MCF 10A (cell line): ENCODE results near the gene DGKE. TPM values are rescaled to one million over a fixed set of nuclear protein-coding genes. Genes with fewer than 3 reads are reported as not detected.

ENCODE experiments used
- BruUV-seq: library from RNA; stranded (reverse); fragments of 400-500 nt; replicated peaks from 2 replicates; lab custom pipeline; 2021; lab: Mats Ljungman, UMichigan
- CTCF ChIA-PET: fragments of 300-600 bp; sonication (Branson Sonifier 250); formaldehyde crosslinking; extraction: SDS; loops from one replicate; lab custom pipeline; 2021; ENCODE audit warnings: antibody characterized with exemption, inconsistent platforms; lab: Yijun Ruan, JAX
- POLR2A ChIA-PET: fragments of 300-600, 350-650 bp; sonication (Branson Sonifier 250); formaldehyde crosslinking; extraction: SDS; loops from one replicate; lab custom pipeline; 2020; ENCODE audit warnings: antibody characterized with exemption, inconsistent platforms; lab: Yijun Ruan, JAX
- DNase-seq: peaks from one replicate; pipeline ENCODE4 v3.0.0-alpha.2; 2018; ENCODE audit not compliant: unreplicated experiment
- H3K27ac Mint-ChIP-seq: one replicate; pipeline ENCODE4 v1.8.0; 2022; ENCODE audit warnings: mild to moderate bottlenecking, low read depth, mixed read lengths; ENCODE audit not compliant: unreplicated experiment
- H3K27me3 Mint-ChIP-seq: one replicate; pipeline ENCODE4 v1.8.0; 2022; ENCODE audit warnings: mixed read lengths; ENCODE audit not compliant: insufficient read depth, unreplicated experiment
- H3K36me3 Mint-ChIP-seq: one replicate; pipeline ENCODE4 v1.8.0; 2022; ENCODE audit warnings: mild to moderate bottlenecking, moderate library complexity, mixed read lengths; ENCODE audit not compliant: insufficient read depth, unreplicated experiment
- H3K4me1 Mint-ChIP-seq: one replicate; pipeline ENCODE4 v1.8.0; 2022; ENCODE audit warnings: mixed read lengths; ENCODE audit not compliant: insufficient read depth, unreplicated experiment
- H3K4me3 Mint-ChIP-seq: one replicate; pipeline ENCODE4 v1.8.0; 2022; ENCODE audit warnings: mild to moderate bottlenecking, moderate library complexity, mixed read lengths; ENCODE audit not compliant: unreplicated experiment
- H3K9me3 Mint-ChIP-seq: one replicate; pipeline ENCODE4 v1.8.0; 2022; ENCODE audit warnings: mixed read lengths; ENCODE audit not compliant: unreplicated experiment
- intact Hi-C: fragments of 100-400 bp; cut with micrococcal nuclease; formaldehyde crosslinking; loops from 2 replicates; pipeline ENCODE4 v1.14.1; 2022
- total RNA-seq: library from RNA; stranded (reverse); gene quantifications from 2 replicates; pipeline ENCODE4 v1.2.3, GENCODE V29; 2022
- TF ChIP-seq, protein P1 (sequence below): fragments of 200-600 bp; IDR thresholded peaks from one replicate; pipeline ENCODE4 v1.8.0; 2022; ENCODE audit warnings: antibody characterized with exemption, mild to moderate bottlenecking; ENCODE audit not compliant: unreplicated experiment

DGKE gene
- total RNA-seq, 1 experiment from 2014 or later = 16.5 TPM

DNA sequence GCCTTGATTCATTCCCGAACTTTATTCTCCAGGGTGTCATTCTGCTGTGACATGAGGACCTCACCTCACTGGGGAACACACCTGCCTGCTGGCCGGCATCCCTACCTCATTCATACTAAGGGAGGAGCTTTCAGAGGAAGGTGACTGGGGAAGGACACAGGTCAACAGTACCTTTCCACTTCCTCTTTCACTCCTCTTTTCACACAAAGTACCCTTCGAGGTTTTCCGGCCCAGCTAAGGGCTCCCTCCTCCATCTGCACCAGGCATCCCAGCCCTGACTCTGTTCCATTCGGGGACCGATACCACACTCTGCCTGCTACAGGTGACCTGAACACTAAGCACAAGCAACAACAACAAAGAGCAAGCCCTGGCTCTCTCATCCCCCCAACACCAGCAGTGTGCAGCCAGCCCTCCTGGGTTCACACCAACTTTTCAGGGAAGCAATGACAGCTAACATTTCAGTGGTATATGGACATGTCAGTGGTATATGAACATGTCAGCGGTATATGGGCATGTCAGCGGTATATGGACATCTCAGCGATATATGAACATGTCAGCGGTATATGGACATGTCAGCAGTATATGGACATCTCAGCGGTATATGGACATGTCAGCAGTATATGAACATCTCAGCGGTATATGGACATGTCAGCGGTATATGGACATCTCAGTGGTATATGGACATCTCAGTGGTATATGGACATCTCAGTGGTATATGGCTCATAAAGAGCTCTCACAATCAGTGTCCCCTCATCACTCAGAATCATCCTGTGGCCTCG, 63.9 kb downstream of the DGKE start:
- no peak for DNase-seq
- TF ChIP-seq, protein P1, sequence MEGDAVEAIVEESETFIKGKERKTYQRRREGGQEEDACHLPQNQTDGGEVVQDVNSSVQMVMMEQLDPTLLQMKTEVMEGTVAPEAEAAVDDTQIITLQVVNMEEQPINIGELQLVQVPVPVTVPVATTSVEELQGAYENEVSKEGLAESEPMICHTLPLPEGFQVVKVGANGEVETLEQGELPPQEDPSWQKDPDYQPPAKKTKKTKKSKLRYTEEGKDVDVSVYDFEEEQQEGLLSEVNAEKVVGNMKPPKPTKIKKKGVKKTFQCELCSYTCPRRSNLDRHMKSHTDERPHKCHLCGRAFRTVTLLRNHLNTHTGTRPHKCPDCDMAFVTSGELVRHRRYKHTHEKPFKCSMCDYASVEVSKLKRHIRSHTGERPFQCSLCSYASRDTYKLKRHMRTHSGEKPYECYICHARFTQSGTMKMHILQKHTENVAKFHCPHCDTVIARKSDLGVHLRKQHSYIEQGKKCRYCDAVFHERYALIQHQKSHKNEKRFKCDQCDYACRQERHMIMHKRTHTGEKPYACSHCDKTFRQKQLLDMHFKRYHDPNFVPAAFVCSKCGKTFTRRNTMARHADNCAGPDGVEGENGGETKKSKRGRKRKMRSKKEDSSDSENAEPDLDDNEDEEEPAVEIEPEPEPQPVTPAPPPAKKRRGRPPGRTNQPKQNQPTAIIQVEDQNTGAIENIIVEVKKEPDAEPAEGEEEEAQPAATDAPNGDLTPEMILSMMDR = no peak
- POLR2A ChIA-PET = interaction anchor here (0.6 kb wide), 1 partner anchor 413 kb away, joined by 3 read pairs; no protein-coding TSS in a partner anchor
- peak overlapping the region; percentile 21 for H3K27ac Mint-ChIP-seq
- no peaks in the 10 kb centered on the region for H3K27me3 Mint-ChIP-seq
- H3K9me3 Mint-ChIP-seq = peaks cover under 1% of the 10 kb centered on the region
- CTCF ChIA-PET = interaction anchor here (0.9 kb wide), 1 partner anchor 79 kb away, joined by 3 read pairs; no protein-coding TSS in a partner anchor
- H3K4me1 Mint-ChIP-seq = peaks cover 19% of the 10 kb centered on the region
- H3K36me3 Mint-ChIP-seq = peaks cover 96% of the 10 kb centered on the region
- H3K4me3 Mint-ChIP-seq = no peak overlapping the region
- no TSS peak for BruUV-seq
- intact Hi-C loops = no loop called here

DNA sequence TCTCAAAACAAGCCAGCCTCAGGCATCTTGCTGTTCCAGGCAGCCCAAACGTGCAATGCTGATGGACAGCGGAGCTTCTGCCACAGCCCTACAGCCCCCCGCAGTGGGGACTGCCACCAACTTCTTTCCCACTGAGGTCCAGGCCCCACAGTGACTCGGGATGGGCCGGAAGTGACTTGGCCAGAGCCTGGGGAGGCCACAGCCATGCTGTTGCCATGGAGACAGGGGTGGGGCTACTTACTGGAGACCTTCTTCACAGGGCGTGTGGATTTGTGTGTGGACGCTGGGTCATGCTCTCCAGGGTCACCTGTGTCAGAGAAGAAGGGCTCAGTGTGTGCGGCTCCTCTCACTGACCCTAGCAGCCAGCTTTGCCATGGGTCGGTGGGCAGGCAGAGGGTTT, 64.9 kb downstream of the DGKE start:
- BruUV-seq = no TSS peak

DNA sequence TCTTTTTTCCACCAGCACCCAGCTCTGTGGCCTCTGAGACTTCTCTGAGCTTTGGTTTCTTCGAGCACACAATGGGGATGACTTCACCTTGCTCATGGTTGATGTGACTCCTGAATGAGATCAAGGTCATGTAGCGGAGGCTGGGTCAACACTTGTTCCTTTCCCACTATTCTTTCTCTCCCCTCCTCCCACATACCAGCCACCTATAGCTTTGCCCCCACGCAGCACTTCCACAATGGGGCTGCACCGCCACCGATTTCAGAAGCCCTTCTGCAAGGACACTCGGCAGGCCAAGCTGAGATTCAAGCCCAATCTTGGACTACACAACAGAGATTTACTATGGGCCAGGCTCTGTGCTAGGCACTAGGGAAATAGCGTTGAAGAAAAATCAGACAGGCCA, 65.5 kb downstream of the DGKE start:
- H3K4me3 Mint-ChIP-seq = no peak overlapping the region
- peaks cover 19% of the 10 kb centered on the region for H3K4me1 Mint-ChIP-seq
- ChIA-PET CTCF (interaction anchor here (0.6 to 0.7 kb wide), 3 partner anchors 12 to 46 kb away, joined by 3 read pairs; no protein-coding TSS in a partner anchor), POLR2A (interaction anchor here (0.8 kb wide), 1 partner anchor 13 kb away, joined by 3 read pairs; no protein-coding TSS in a partner anchor)
- DNase-seq = no peak
- no peaks in the 10 kb centered on the region for H3K9me3 Mint-ChIP-seq
- TF ChIP-seq, protein P1 = no peak
- peak overlapping the region; percentile 21 for H3K27ac Mint-ChIP-seq
- no TSS peak for BruUV-seq
- no peaks in the 10 kb centered on the region for H3K27me3 Mint-ChIP-seq
- H3K36me3 Mint-ChIP-seq = peaks cover 89% of the 10 kb centered on the region
- intact Hi-C loops = no loop called here

More for the DNA sequence above, 64.9 kb downstream of the DGKE start:
- Mint-ChIP-seq H3K27me3 (no peaks in the 10 kb centered on the region), H3K4me1 (peaks cover 19% of the 10 kb centered on the region), H3K4me3 (no peak overlapping the region), H3K36me3 (peaks cover 89% of the 10 kb centered on the region), H3K27ac (peak overlapping the region; percentile 21), H3K9me3 (no peaks in the 10 kb centered on the region)
- no peak for DNase-seq
- CTCF ChIA-PET = interaction anchor here (0.6 kb wide), 1 partner anchor 13 kb away, joined by 3 read pairs; no protein-coding TSS in a partner anchor
- intact Hi-C loops = no loop called here
- TF ChIP-seq, protein P1 = no peak
- POLR2A ChIA-PET = interaction anchor here (0.8 kb wide), 1 partner anchor 13 kb away, joined by 3 read pairs; no protein-coding TSS in a partner anchor

DNA sequence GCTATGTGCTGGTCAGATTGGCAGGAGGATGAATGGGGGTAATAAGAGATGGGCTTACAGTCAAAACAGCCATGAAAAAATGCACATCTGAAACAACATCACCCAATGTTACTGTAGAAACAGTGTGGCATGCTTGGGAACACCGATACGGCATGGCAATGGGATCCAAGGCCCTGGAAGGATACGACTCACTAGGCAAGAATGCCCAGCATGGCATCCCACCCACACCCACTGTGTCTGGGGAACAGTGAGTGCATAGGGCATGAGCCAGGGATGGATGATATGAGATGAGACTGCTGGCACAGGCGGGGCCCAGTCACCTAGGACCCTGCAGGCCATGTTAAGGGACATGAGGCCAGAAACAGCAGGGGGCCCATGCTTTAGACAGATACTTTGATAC, 68.4 kb downstream of the DGKE start:
- Mint-ChIP-seq H3K4me1 (peaks cover 19% of the 10 kb centered on the region), H3K27ac (no peak overlapping the region), H3K27me3 (no peaks in the 10 kb centered on the region), H3K36me3 (peaks cover 90% of the 10 kb centered on the region), H3K4me3 (no peak overlapping the region), H3K9me3 (no peaks in the 10 kb centered on the region)
- TF ChIP-seq, protein P1 = no peak
- POLR2A ChIA-PET = interaction anchor here (0.6 to 2.1 kb wide), 2 partner anchors 11 to 45 kb away, joined by 3 to 8 read pairs; partner anchors contain the start of gene TRIM25
- intact Hi-C loops = no loop called here
- no TSS peak for BruUV-seq
- CTCF ChIA-PET = interaction anchor here (1.1 to 1.5 kb wide), 2 partner anchors 9 to 12 kb away, joined by 3 to 4 read pairs; no protein-coding TSS in a partner anchor
- peak; percentile 42 for DNase-seq
